ENCODE measurements around the gene TMEM114.

TMEM114 gene

DNA sequence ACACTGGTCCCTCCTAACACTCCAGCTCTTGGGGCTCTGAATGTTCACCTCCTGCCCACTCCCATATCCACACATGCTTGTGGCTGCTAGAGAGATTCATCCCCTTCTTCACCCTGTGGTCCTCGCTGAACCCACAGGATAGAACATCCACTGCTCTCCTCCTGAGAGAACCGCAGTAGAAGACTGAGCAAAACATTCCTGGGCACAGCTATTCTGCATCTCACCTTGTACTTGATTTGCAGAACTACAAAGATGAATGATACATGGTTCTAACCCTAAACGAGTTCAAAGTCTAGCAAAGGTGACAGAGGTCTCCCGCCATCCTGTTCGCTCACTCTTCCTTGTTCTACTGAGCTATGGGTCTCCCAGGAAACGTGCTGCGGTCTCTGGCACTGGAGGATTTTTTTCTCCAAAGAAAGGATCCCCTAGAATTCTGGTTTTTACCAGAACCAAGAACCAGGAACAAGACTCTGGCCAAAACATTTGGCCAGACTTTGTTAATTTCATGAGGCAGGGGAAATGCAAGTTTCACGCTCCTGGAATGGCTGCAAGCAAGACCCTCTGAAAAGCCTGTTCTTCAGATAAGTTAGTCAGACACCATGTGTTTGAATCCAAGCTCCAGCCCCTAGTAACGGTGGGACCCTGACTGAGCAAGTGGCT is 39.5 kb downstream of the TMEM114 start:
- no peak for DNase-seq (ENCODE audit: extremely low spot score)
- POLR2A ChIA-PET: no interaction called here
- TF ChIP-seq FOXM1 (IDR thresholded peaks at IDR 0.05; ENCODE audit: borderline replicate concordance) (no peak), HDGF (IDR thresholded peaks at IDR 0.05; ENCODE audit: borderline replicate concordance) (no peak), NFRKB (IDR thresholded peaks at IDR 0.05) (no peak), SUZ12 (IDR thresholded peaks at IDR 0.05) (no peak), L3MBTL2 (conservative IDR thresholded peaks at IDR 0.05) (no peak), TARDBP (IDR thresholded peaks at IDR 0.05) (no peak), SP1 (IDR thresholded peaks at IDR 0.05) (no peak), FOXK2 (IDR thresholded peaks at IDR 0.05) (no peak), LEF1 (IDR thresholded peaks at IDR 0.05; ENCODE audit: borderline replicate concordance) (no peak), BHLHE40 (IDR thresholded peaks at IDR 0.05; ENCODE audit: borderline replicate concordance) (no peak), ARNT (IDR thresholded peaks at IDR 0.05) (no peak), FOXA1 (IDR thresholded peaks at IDR 0.05) (no peak), CTBP1 (IDR thresholded peaks at IDR 0.05; ENCODE audit: borderline replicate concordance) (no peak), ZNF384 (IDR thresholded peaks at IDR 0.05) (no peak)
- TF ChIP-seq, protein P1, sequence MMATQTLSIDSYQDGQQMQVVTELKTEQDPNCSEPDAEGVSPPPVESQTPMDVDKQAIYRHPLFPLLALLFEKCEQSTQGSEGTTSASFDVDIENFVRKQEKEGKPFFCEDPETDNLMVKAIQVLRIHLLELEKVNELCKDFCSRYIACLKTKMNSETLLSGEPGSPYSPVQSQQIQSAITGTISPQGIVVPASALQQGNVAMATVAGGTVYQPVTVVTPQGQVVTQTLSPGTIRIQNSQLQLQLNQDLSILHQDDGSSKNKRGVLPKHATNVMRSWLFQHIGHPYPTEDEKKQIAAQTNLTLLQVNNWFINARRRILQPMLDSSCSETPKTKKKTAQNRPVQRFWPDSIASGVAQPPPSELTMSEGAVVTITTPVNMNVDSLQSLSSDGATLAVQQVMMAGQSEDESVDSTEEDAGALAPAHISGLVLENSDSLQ (IDR thresholded peaks at IDR 0.05): no peak
- CTCF ChIA-PET: no interaction called here

DNA sequence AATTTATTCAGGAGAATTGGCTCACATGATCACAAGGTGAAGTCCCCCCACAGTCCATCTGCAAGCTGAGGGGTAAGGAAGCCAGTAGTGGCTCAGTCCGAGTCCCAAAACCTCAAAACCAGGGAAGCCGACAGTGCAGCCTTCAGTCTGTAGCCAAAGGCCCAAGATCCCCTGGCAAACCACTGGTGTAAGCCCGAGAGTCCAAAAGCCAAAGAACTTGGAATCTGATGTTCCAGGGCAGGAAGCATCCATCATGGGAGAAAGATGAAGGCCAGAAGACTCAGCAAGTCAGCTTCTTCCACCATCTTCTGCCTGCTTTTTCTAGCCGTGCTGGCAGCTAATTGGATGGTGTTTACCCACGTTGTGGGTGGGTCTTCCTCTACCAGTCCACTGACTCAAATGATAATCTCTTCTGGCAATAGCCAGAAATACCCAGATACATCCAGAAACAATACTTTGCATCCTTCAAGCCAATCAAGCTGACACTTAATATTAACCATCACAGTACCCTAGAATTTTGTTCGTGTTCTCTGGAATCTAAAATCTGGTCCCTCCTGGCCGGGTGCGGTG is 40.4 kb downstream of the TMEM114 start:
- ChIA-PET POLR2A (no interaction called here), CTCF (no interaction called here)
- TF ChIP-seq HDGF (IDR thresholded peaks at IDR 0.05; ENCODE audit: borderline replicate concordance): no peak
- no peak for TF ChIP-seq ARNT (IDR thresholded peaks at IDR 0.05)
- no peak for TF ChIP-seq BHLHE40 (IDR thresholded peaks at IDR 0.05; ENCODE audit: borderline replicate concordance)
- TF ChIP-seq TARDBP (IDR thresholded peaks at IDR 0.05): no peak
- TF ChIP-seq LEF1 (IDR thresholded peaks at IDR 0.05; ENCODE audit: borderline replicate concordance): no peak
- no peak for TF ChIP-seq SUZ12 (IDR thresholded peaks at IDR 0.05)
- no peak for TF ChIP-seq ELF4 (IDR thresholded peaks at IDR 0.05)
- TF ChIP-seq, protein P1 (IDR thresholded peaks at IDR 0.05): no peak
- TF ChIP-seq ZNF384 (IDR thresholded peaks at IDR 0.05): no peak
- no peak for TF ChIP-seq SP1 (IDR thresholded peaks at IDR 0.05)
- TF ChIP-seq FOXA1 (IDR thresholded peaks at IDR 0.05): no peak
- no peak for TF ChIP-seq NFRKB (IDR thresholded peaks at IDR 0.05)
- TF ChIP-seq L3MBTL2 (conservative IDR thresholded peaks at IDR 0.05): no peak
- no peak for TF ChIP-seq CTBP1 (IDR thresholded peaks at IDR 0.05; ENCODE audit: borderline replicate concordance)
- TF ChIP-seq FOXM1 (IDR thresholded peaks at IDR 0.05; ENCODE audit: borderline replicate concordance): no peak
- no peak for DNase-seq (ENCODE audit: extremely low spot score)

DNA sequence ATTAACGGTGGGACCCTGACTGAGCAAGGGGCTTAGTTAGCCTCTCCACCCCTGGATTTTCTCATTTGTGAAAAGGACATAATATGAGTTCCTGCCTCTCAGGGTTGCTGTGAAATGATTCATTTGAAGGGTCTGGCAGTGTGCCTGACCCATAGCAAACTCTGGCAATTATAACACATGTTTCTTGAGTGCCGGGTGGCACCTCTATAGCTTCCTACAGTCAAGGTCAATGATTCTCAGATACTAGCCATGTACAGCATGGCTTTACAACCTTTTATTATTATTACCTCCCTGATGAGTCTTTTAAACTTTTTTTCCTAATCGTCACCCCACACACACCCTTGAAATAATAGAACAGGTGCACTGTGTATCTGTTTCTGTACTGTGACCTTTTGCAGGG is 42.1 kb downstream of the TMEM114 start:
- no peak for DNase-seq (ENCODE audit: extremely low spot score)
- ChIA-PET POLR2A (no interaction called here), CTCF (no interaction called here)
- TF ChIP-seq ZNF384 (IDR thresholded peaks at IDR 0.05): no peak
- no peak for TF ChIP-seq L3MBTL2 (conservative IDR thresholded peaks at IDR 0.05)
- TF ChIP-seq ARNT (IDR thresholded peaks at IDR 0.05): no peak
- no peak for TF ChIP-seq BHLHE40 (IDR thresholded peaks at IDR 0.05; ENCODE audit: borderline replicate concordance)
- no peak for TF ChIP-seq SP1 (IDR thresholded peaks at IDR 0.05)
- TF ChIP-seq FOXA1 (IDR thresholded peaks at IDR 0.05): no peak

DNA sequence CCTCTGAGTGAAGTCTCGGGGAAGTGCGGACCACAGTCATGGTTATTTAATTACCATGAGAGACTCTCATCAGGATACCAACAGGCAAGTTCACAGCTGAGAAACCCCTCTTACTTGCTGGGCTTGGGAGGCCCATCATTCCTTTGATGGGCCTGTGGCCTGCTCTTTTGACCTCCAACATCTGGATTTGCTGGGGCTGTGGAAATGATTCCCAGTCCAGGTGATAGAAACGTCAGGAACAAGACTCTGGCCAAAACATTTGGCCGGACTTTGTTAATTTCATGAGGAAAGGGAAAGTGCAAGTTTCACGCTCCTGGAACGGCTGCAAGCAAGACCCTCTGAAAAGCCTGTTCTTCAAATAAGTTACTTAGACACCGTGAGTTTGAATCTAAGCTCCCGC is 42.5 kb downstream of the TMEM114 start:
- ChIA-PET CTCF (no interaction called here), POLR2A (no interaction called here)
- TF ChIP-seq BHLHE40 (IDR thresholded peaks at IDR 0.05; ENCODE audit: borderline replicate concordance) (no peak), SUZ12 (IDR thresholded peaks at IDR 0.05) (no peak), FOXM1 (IDR thresholded peaks at IDR 0.05; ENCODE audit: borderline replicate concordance) (no peak), FOXK2 (IDR thresholded peaks at IDR 0.05) (no peak), L3MBTL2 (conservative IDR thresholded peaks at IDR 0.05) (no peak), ARNT (IDR thresholded peaks at IDR 0.05) (no peak), LEF1 (IDR thresholded peaks at IDR 0.05; ENCODE audit: borderline replicate concordance) (no peak), HDGF (IDR thresholded peaks at IDR 0.05; ENCODE audit: borderline replicate concordance) (no peak), NFRKB (IDR thresholded peaks at IDR 0.05) (no peak), SP1 (IDR thresholded peaks at IDR 0.05) (no peak), ELF4 (IDR thresholded peaks at IDR 0.05) (no peak), ZNF384 (IDR thresholded peaks at IDR 0.05) (no peak), FOXA1 (IDR thresholded peaks at IDR 0.05) (no peak), CTBP1 (IDR thresholded peaks at IDR 0.05; ENCODE audit: borderline replicate concordance) (no peak), TARDBP (IDR thresholded peaks at IDR 0.05) (no peak)
- TF ChIP-seq, protein P1 (IDR thresholded peaks at IDR 0.05): no peak

DNA sequence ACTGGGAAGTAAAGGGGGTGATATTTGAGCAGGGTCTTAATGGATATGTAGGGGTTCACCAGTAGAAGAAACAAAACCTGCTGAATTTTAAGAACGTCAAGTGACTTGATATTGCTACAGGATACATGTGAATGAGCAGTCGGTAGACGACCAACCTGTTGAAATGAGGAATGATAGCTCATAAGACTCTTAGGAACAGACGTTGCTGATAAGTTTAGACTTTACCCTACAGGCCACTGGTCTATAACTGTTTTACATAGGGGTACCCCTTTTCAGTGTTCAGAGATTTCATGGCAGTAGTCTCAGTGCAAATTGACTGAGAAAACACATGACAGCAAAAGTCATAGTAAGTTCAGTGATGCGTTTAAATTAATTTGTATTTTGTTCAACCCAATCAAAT is 45.9 kb downstream of the TMEM114 start:
- TF ChIP-seq CTBP1 (IDR thresholded peaks at IDR 0.05; ENCODE audit: borderline replicate concordance) (no peak), HDGF (IDR thresholded peaks at IDR 0.05; ENCODE audit: borderline replicate concordance) (no peak), TARDBP (IDR thresholded peaks at IDR 0.05) (no peak), BHLHE40 (IDR thresholded peaks at IDR 0.05; ENCODE audit: borderline replicate concordance) (no peak), NFRKB (IDR thresholded peaks at IDR 0.05) (no peak), FOXK2 (IDR thresholded peaks at IDR 0.05) (no peak), FOXA1 (IDR thresholded peaks at IDR 0.05) (no peak), FOXM1 (IDR thresholded peaks at IDR 0.05; ENCODE audit: borderline replicate concordance) (no peak), LEF1 (IDR thresholded peaks at IDR 0.05; ENCODE audit: borderline replicate concordance) (no peak), ELF4 (IDR thresholded peaks at IDR 0.05) (no peak), ARNT (IDR thresholded peaks at IDR 0.05) (no peak), SP1 (IDR thresholded peaks at IDR 0.05) (no peak)
- TF ChIP-seq, protein P1 (IDR thresholded peaks at IDR 0.05): no peak
- ChIA-PET CTCF (no interaction called here), POLR2A (no interaction called here)
- no peak for DNase-seq (ENCODE audit: extremely low spot score)

More for the DNA sequence above, 42.5 kb downstream of the TMEM114 start:
- DNase-seq (ENCODE audit: extremely low spot score): no peak

Measured in HEK293T (cell line).